ENCODE measurements around the gene MCEMP1. TPM values are rescaled to one million over a fixed set of nuclear protein-coding genes. Genes with fewer than 3 reads are reported as not detected.

MCEMP1 gene
- total and polyA plus RNA-seq, 2 of the 4 experiments (the other 2 are of a cell fraction), result 0.15 TPM; not detected in 1

- no peaks in the 10 kb centered on the region for H3K4me1 ChIP-seq (ENCODE audit: control insufficient read depth, insufficient read depth, low read length)
- intact Hi-C loops (cut with micrococcal nuclease) (no loop called here), dilution Hi-C loops (cut with HindIII; ENCODE audit: low sequenced_read_pairs, unreplicated experiment) (no loop called here), in situ Hi-C loops (cut with MboI; ENCODE audit: low sequenced_read_pairs) (no loop called here)
- H2AFZ ChIP-seq (replicated peaks; ENCODE audit: low read length, poor library complexity), result peak overlapping the region; percentile 65
- no peak overlapping the region for H2AK5ac ChIP-seq (ENCODE audit: low read depth, low read length)
- ChIA-PET POLR2A (ENCODE audit: unreplicated experiment) (interaction anchor here (0.7 kb wide), 1 partner anchor 605 kb away, joined by 7 read pairs; no protein-coding TSS in a partner anchor), CTCF (no interaction called here)
- no peak overlapping the region for H4K5ac ChIP-seq (ENCODE audit: low read depth, low read length)
- no peaks in the 10 kb centered on the region for H4K20me1 ChIP-seq (ENCODE audit: insufficient read depth, low read length)
- no peak overlapping the region for H3K4me3 ChIP-seq (ENCODE audit: insufficient read depth, low read depth, low read length)
- H3K4ac ChIP-seq (ENCODE audit: low read depth, low read length), result no peak overlapping the region
- 76% methylated on average over 8 of the region's 8 CpGs; no CpG with 5 or more reads in 1 of the 2 experiments for WGBS, 2 experiments (ENCODE audit: extremely low coverage in 2 of 2, insufficient read length in 1 of 2)
- H3K56ac ChIP-seq (ENCODE audit: extremely low read depth, insufficient read depth, low read length), result no peak overlapping the region
- DNase-seq (no peak), ATAC-seq (ENCODE audit: low read depth) (no peak)
- H3K23ac ChIP-seq (ENCODE audit: low read depth, low read length), result no peak overlapping the region
- H3K4me2 ChIP-seq (ENCODE audit: low read depth, low read length), result no peak overlapping the region
- BruUV-seq (replicated peaks), result no TSS peak
- no peaks in the 10 kb centered on the region for H3K36me3 ChIP-seq (ENCODE audit: control insufficient read depth, insufficient read depth, low read length)
- H2BK20ac ChIP-seq (ENCODE audit: low read depth, low read length), result no peak overlapping the region
- H3K27me3 ChIP-seq (ENCODE audit: control insufficient read depth, insufficient read depth, low read length), result peaks cover 16% of the 10 kb centered on the region; the same call in 1 of the 2 replicates
- H3K14ac ChIP-seq (replicated peaks; ENCODE audit: low read depth, low read length), result no peak overlapping the region
- no peaks in the 10 kb centered on the region for H3K9me1 ChIP-seq (ENCODE audit: insufficient read depth, low read length)
- no peak overlapping the region for H3K27ac ChIP-seq (ENCODE audit: insufficient read depth, low read length)
- no peak overlapping the region for H3K9ac ChIP-seq (ENCODE audit: low read depth, low read length)
- H2BK15ac ChIP-seq (ENCODE audit: low read depth, low read length), result no peak overlapping the region
- H3K18ac ChIP-seq (ENCODE audit: low read depth, low read length), result no peak overlapping the region
- H3K79me1 ChIP-seq (ENCODE audit: low read depth in 1 of 2, low read length in 2 of 2), result no peaks in the 10 kb centered on the region
- H2AK9ac ChIP-seq (replicated peaks; ENCODE audit: low read depth, low read length, poor library complexity), result no peak overlapping the region
- H4K8ac ChIP-seq (ENCODE audit: low read depth in 2 of 2, low read length in 2 of 2), result no peak overlapping the region
- H2BK120ac ChIP-seq (ENCODE audit: low read depth, low read length), result no peak overlapping the region
- H4K91ac ChIP-seq (ENCODE audit: insufficient read depth, low read depth, low read length), result no peak overlapping the region
- no peak overlapping the region for H2BK5ac ChIP-seq (ENCODE audit: low read depth, low read length, poor library complexity, severe bottlenecking)
- TF ChIP-seq CEBPB (IDR thresholded peaks at IDR 0.05; ENCODE audit: low read depth, low read length), result no peak
- no peak for TF ChIP-seq FOS (IDR thresholded peaks at IDR 0.05; ENCODE audit: low read depth, low read length)
- no peak for TF ChIP-seq USF2 (IDR thresholded peaks at IDR 0.05; ENCODE audit: low read depth, low read length)
- TF ChIP-seq RAD21 (IDR thresholded peaks at IDR 0.05; ENCODE audit: low read length), result no peak
- TF ChIP-seq RCOR1 (IDR thresholded peaks at IDR 0.05; ENCODE audit: insufficient replicate concordance, low read length), result no peak
- TF ChIP-seq MXI1 (IDR thresholded peaks at IDR 0.05; ENCODE audit: borderline replicate concordance, low read depth, low read length), result no peak
- TF ChIP-seq CHD1 (IDR thresholded peaks at IDR 0.05; ENCODE audit: low read depth, low read length), result no peak
- TF ChIP-seq RFX5 (IDR thresholded peaks at IDR 0.05; ENCODE audit: low read depth, low read length), result no peak
- no peak for TF ChIP-seq POLR2A (IDR thresholded peaks at IDR 0.05; ENCODE audit: low read depth, low read length)
- TF ChIP-seq BHLHE40 (IDR thresholded peaks at IDR 0.05; ENCODE audit: low read depth, low read length), result no peak
- no peak for TF ChIP-seq CTCF (conservative IDR thresholded peaks at IDR 0.05; ENCODE audit: low read depth, low read length)
- no peak for TF ChIP-seq NFE2L2 (IDR thresholded peaks at IDR 0.05; ENCODE audit: low read depth, low read length)
- no peak for TF ChIP-seq MAZ (IDR thresholded peaks at IDR 0.05; ENCODE audit: borderline replicate concordance, low read depth, low read length)
- no peak for TF ChIP-seq SMC3 (IDR thresholded peaks at IDR 0.05; ENCODE audit: low read depth, low read length)
- no peak for TF ChIP-seq MAFK (IDR thresholded peaks at IDR 0.05; ENCODE audit: low read depth, low read length)
- TF ChIP-seq, protein P1, sequence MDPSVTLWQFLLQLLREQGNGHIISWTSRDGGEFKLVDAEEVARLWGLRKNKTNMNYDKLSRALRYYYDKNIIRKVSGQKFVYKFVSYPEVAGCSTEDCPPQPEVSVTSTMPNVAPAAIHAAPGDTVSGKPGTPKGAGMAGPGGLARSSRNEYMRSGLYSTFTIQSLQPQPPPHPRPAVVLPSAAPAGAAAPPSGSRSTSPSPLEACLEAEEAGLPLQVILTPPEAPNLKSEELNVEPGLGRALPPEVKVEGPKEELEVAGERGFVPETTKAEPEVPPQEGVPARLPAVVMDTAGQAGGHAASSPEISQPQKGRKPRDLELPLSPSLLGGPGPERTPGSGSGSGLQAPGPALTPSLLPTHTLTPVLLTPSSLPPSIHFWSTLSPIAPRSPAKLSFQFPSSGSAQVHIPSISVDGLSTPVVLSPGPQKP (IDR thresholded peaks at IDR 0.05; ENCODE audit: borderline replicate concordance, low read depth, low read length), result no peak
- H3K9me3 ChIP-seq (ENCODE audit: control insufficient read depth, insufficient read depth, low read length), result no peaks in the 10 kb centered on the region
Observed at GRCh38 chr19:7703332-7703731, 26.4 kb downstream of the MCEMP1 start.

All from IMR-90 (cell line).